Esophagus squamous epithelium (tissue), 5 donors: ENCODE results near the gene CAND2. TPM values are rescaled to one million over a fixed set of nuclear protein-coding genes. Genes with fewer than 3 reads are reported as not detected.

ENCODE experiments used
- DNase-seq: peaks from one replicate; lab custom pipeline; 2025; lab: John Stamatoyannopoulos, UW
- H3K27ac ChIP-seq, 4 donors: fragments of 200-600 bp; sonication (generic); one replicate each; pipeline ENCODE4 v1.5.1; 2016 to 2019; ENCODE audit warnings: mild to moderate bottlenecking in 1 of 4
- H3K27me3 ChIP-seq, 4 donors: fragments of 200-600 bp; sonication (generic); 1 replicate in 3 of 4; 2 replicates in 1 of 4; pipeline versions ENCODE4 v1.5.1 to v1.6.0; 2017 to 2021; ENCODE audit warnings: antibody characterized with exemption in 1 of 4
- H3K36me3 ChIP-seq, 3 donors: fragments of 200-600 bp; sonication (generic); one replicate each; pipeline ENCODE4 v1.5.1; 2016 to 2019
- H3K4me1 ChIP-seq, 3 donors: fragments of 200-600 bp; sonication (generic); one replicate each; pipeline ENCODE4 v1.5.1; 2017 to 2019
- H3K4me3 ChIP-seq, 4 donors: fragments of 200-600 bp; sonication (generic); 1 replicate in 3 of 4; 2 replicates in 1 of 4; pipeline ENCODE4 v1.5.1; 2016 to 2019; ENCODE audit warnings: mild to moderate bottlenecking in 2 of 4, moderate library complexity in 1 of 4
- H3K9me3 ChIP-seq, 3 donors: fragments of 200-600 bp; sonication (generic); one replicate each; pipeline ENCODE4 v1.5.1; 2016 to 2019
- CTCF ChIP-seq, 6 experiments: fragments of 450-650 bp in 4 of 6; fragments of 200-600 bp in 2 of 6; sonication (generic) in 2 of 6; IDR thresholded peaks; one replicate each; pipeline ENCODE4 v1.5.1; 2016 to 2019; ENCODE audit warnings: antibody characterized with exemption in 6 of 6, mild to moderate bottlenecking in 4 of 6, moderate library complexity in 4 of 6
- POLR2A ChIP-seq, 4 donors: fragments of 450-650 bp; IDR thresholded peaks; one replicate each; pipeline ENCODE4 v1.6.1; 2017; ENCODE audit warnings: antibody characterized with exemption in 4 of 4, mild to moderate bottlenecking in 4 of 4, moderate library complexity in 3 of 4
- WGBS, 2 donors: methylation state at CpG; one replicate each; pipeline ENCODE4 v1.1.5; 2018; 5-methylcytosine and 5-hydroxymethylcytosine counted together
- intact Hi-C: fragments of 100-400 bp; cut with DNase I; formaldehyde crosslinking; loops from one replicate; pipeline ENCODE4 v1.15.0; 2022
- total RNA-seq, 4 donors: library from RNA; depleted of rRNA; stranded (reverse); fragments of >200 nt; gene quantifications; one replicate each; pipeline ENCODE4 v1.1.0, GENCODE V29; 2016
- donor health status: DM: yes; HTN: yes; CAD: no.

The CAND2 gene
- total RNA-seq, 4 donors from 2014 or later = 0.61 to 1.7 (median 0.91) TPM

DNA sequence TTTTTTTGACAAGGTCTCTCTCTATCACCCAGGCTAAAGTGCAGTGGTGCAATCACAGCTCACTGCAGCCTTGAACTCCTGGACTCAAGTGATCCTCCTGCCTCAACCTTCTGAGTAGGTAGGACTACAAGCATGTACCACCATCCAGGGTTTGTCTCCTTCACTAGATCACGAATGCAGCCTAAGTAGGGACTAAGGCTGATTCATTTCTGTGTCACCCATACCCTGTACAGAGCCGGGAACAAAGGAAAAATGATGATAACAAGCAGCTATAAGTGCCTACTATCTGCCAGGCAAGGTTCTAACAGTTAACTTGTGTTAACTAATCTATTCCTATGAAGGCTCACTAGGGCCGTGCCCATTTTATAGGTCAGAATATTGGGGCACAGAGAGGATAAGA is 44.4 kb upstream of the CAND2 start:
- Histone ChIP-seq H3K4me1 (peaks cover 8 to 74% (median 29%) of the 10 kb centered on the region in 3 donors), H3K36me3 (peaks cover 0 to 36% (median 0%) of the 10 kb centered on the region in 3 donors), H3K9me3 (no peaks in the 10 kb centered on the region), H3K27me3 (no peaks in the 10 kb centered on the region), H3K4me3 (no peak overlapping the region), H3K27ac (peak overlapping the region in 3 of 4 donors; percentile 82 to 96 (median 84))
- 39 to 46% methylated on average over 3 of the region's 3 CpGs for WGBS, 2 donors
- intact Hi-C loops = no loop called here
- no peak for TF ChIP-seq CTCF (IDR thresholded peaks at IDR 0.05)
- TF ChIP-seq POLR2A (IDR thresholded peaks at IDR 0.05) = no peak
- no peak for DNase-seq

DNA sequence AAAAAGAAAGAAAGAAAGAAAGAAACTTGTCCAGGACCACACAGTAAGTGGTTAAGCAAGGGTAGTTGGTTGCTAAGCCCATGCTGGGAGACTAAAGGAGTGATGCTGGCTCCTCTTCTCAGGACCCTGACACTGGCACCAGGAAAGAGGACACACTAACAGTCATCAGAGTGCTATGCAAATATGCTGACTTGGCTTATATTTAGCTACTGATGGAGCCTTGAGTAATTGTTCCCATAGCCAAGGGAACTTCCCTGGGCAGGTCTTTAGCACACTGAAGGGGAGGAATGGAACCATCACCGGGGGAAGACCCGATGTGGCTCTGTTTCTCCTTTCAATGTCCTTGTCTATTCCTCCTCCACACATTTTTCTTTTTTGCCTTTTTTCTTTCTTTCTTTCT is 43.7 kb upstream of the CAND2 start:
- Histone ChIP-seq H3K27ac (peak overlapping the region in 3 of 4 donors; percentile 82 to 96 (median 84)), H3K27me3 (no peaks in the 10 kb centered on the region), H3K9me3 (no peaks in the 10 kb centered on the region), H3K4me3 (no peak overlapping the region), H3K4me1 (peaks cover 8 to 81% (median 32%) of the 10 kb centered on the region in 3 donors), H3K36me3 (peaks cover 0 to 29% (median 0%) of the 10 kb centered on the region in 3 donors)
- 35 to 38% methylated on average over 2 of the region's 2 CpGs for WGBS, 2 donors
- TF ChIP-seq CTCF (IDR thresholded peaks at IDR 0.05) = no peak
- no peak for TF ChIP-seq POLR2A (IDR thresholded peaks at IDR 0.05)
- DNase-seq = no peak
- intact Hi-C loops = no loop called here

DNA sequence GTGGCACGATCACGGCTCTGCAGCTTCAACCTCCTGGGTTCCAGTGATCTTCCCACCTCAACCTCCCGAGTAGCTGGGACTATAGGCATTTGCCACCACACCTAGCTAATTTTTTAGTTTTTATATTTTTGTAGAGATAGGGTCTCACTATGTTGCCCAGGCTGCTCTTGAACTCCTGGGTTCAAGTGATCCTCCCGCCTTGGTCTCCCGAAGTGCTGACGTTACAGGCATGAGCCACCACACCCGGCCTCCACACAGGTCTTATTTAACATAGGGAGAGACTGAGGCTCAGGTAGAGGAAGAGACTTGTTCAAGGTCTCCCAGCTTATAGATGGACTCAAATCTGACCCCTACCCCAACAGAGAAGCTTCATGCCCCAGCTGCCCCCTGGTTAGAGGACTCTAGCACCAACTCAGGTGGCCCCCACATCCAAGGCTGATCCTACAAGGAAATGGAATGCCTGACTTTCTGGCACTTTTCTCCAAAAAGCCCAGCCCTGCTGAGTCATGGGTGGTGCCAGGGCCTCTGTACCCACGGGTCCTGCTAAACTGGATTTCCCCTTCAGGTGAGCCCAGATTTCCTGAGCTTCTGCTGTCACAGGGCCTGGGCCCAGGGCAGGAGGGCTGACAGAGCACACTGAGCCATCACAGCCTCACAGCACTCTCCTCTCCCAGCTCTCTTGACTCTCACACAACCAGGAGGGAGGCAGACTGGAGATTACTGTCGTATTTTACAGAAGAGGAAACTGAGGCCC is 43.0 kb upstream of the CAND2 start:
- intact Hi-C loops = no loop called here
- 63 to 70% methylated on average over 3 to 7 of the region's 9 CpGs for WGBS, 2 donors
- Histone ChIP-seq H3K4me3 (peak overlapping the region in 2 of 4 donors; percentile 16 to 19), H3K27me3 (no peaks in the 10 kb centered on the region), H3K36me3 (peaks cover 0 to 22% (median 0%) of the 10 kb centered on the region in 3 donors), H3K27ac (peak overlapping the region; percentile 67 to 96 (median 83)), H3K9me3 (no peaks in the 10 kb centered on the region), H3K4me1 (peaks cover 10 to 88% (median 34%) of the 10 kb centered on the region in 3 donors)
- TF ChIP-seq POLR2A (IDR thresholded peaks at IDR 0.05) (peak in 1 of 4 donors; percentile 31), CTCF (IDR thresholded peaks at IDR 0.05) (no peak)
- DNase-seq = no peak

- Histone ChIP-seq H3K4me3 (peak overlapping the region in 1 of 4 donors; percentile 16), H3K4me1 (peaks cover 15 to 96% (median 40%) of the 10 kb centered on the region in 3 donors), H3K27me3 (no peaks in the 10 kb centered on the region), H3K9me3 (no peaks in the 10 kb centered on the region), H3K27ac (peak overlapping the region; percentile 67 to 96 (median 83)), H3K36me3 (peaks cover 0 to 14% (median 0%) of the 10 kb centered on the region in 3 donors)
- intact Hi-C loops = no loop called here
- DNase-seq = no peak
- WGBS, 2 donors = 85 to 92% methylated on average over 1 of the region's 1 CpG
- TF ChIP-seq CTCF (IDR thresholded peaks at IDR 0.05) (no peak), POLR2A (IDR thresholded peaks at IDR 0.05) (no peak)
Measured at GRCh38 chr3:12754313-12754712, 42.2 kb upstream of the CAND2 start.

GRCh38 chr3:12755754-12756153 is 40.7 kb upstream of the CAND2 start:
- Histone ChIP-seq H3K4me1 (peaks cover 28 to 100% (median 41%) of the 10 kb centered on the region in 3 donors), H3K27ac (peak overlapping the region in 3 of 4 donors; percentile 82 to 96 (median 84)), H3K27me3 (no peaks in the 10 kb centered on the region), H3K9me3 (no peaks in the 10 kb centered on the region), H3K36me3 (peaks cover 0 to 10% (median 0%) of the 10 kb centered on the region in 3 donors), H3K4me3 (peak overlapping the region in 1 of 4 donors; percentile 51)
- 69 to 78% methylated on average over 6 of the region's 6 CpGs for WGBS, 2 donors
- TF ChIP-seq CTCF (IDR thresholded peaks at IDR 0.05) (no peak), POLR2A (IDR thresholded peaks at IDR 0.05) (no peak)
- intact Hi-C loops = no loop called here
- DNase-seq = no peak
